ENCODE data around the gene STRADB. TPM values are rescaled to one million over a fixed set of nuclear protein-coding genes. Genes with fewer than 3 reads are reported as not detected.

STRADB gene
- polyA plus RNA-seq, 3 donors: 6.9 to 25.6 (median 22.0) TPM

GRCh38 chr2:201513271-201513670, 61.7 kb downstream of the STRADB start:
- no peak overlapping the region for H3K4me3 Mint-ChIP-seq

DNA sequence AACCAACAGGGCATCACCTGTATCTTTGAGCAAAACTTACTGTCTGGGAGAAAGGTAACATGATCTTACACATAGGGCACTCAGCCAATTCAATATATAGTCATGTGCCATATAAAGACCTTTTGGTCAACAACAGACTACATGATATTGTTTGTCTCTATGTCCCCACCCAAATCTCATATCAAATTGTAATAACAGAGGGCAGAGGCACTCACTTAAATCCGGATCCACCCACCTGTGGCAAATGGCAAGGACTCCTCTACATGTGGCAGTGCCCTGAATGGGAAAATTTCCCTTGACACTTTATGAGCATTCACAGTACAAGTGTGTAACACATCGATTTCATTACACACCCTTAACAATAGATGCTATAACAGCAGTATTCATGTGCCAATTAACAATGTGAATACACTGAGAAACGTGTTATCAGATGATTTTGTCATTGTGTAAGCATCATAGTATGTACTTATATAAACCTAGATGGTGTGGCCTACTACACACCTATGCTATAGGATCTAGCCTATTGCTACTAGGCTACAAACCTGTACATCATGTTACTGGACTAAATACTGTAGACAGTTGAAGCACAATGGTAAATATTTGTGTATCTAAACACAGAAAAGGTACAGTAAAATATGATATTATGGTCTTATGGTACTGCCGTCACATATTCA, 64.2 kb downstream of the STRADB start:
- Histone ChIP-seq H3K27ac (ENCODE audit: low read depth in 1 of 2, low read length in 2 of 2) (no peak overlapping the region), H3K79me2 (ENCODE audit: insufficient read depth, low read length) (no peaks in the 10 kb centered on the region), H4K20me1 (ENCODE audit: insufficient read depth, low read length) (no peaks in the 10 kb centered on the region), H3K36me3 (replicated peaks in 1 of 2; ENCODE audit: control insufficient read depth in 1 of 2, insufficient read depth in 2 of 2, low read length in 2 of 2) (no peaks in the 10 kb centered on the region), H2AFZ (ENCODE audit: insufficient read depth, low read depth, low read length, poor library complexity, severe bottlenecking) (no peak overlapping the region), H3K4me1 (ENCODE audit: control insufficient read depth in 1 of 2, insufficient read depth in 2 of 2, low read length in 2 of 2) (no peaks in the 10 kb centered on the region), H3K9me3 (replicated peaks in 1 of 2; ENCODE audit: control insufficient read depth in 1 of 2, insufficient read depth in 1 of 2, low read length in 2 of 2) (no peaks in the 10 kb centered on the region), H3K9ac (ENCODE audit: insufficient read depth, low read length, poor library complexity, severe bottlenecking) (no peak overlapping the region), H3K27me3 (ENCODE audit: control insufficient read depth in 2 of 2, insufficient read depth in 2 of 2, low read length in 2 of 2) (no peaks in the 10 kb centered on the region), H3K4me3 (replicated peaks in 1 of 3; ENCODE audit: low read depth in 2 of 3, low read length in 3 of 3) (no peak overlapping the region), H3K4me2 (replicated peaks; ENCODE audit: extremely low read depth, low read length, poor library complexity, severe bottlenecking) (no peak overlapping the region)
- no peak overlapping the region for H3K27ac Mint-ChIP-seq
- intact Hi-C loops (cut with micrococcal nuclease): no loop called here
- peaks cover 0 to 1% (median 0%) of the 10 kb centered on the region in 3 donors for H3K27me3 Mint-ChIP-seq (ENCODE audit: low read depth in 3 of 3)
- H3K36me3 Mint-ChIP-seq: no peaks in the 10 kb centered on the region
- 100% methylated on average over 1 of the region's 4 CpGs for WGBS (ENCODE audit: insufficient coverage)
- H3K4me1 Mint-ChIP-seq: no peaks in the 10 kb centered on the region
- no peak for DNase-seq
- H3K4me3 Mint-ChIP-seq: no peak overlapping the region
- TF ChIP-seq, protein P1, sequence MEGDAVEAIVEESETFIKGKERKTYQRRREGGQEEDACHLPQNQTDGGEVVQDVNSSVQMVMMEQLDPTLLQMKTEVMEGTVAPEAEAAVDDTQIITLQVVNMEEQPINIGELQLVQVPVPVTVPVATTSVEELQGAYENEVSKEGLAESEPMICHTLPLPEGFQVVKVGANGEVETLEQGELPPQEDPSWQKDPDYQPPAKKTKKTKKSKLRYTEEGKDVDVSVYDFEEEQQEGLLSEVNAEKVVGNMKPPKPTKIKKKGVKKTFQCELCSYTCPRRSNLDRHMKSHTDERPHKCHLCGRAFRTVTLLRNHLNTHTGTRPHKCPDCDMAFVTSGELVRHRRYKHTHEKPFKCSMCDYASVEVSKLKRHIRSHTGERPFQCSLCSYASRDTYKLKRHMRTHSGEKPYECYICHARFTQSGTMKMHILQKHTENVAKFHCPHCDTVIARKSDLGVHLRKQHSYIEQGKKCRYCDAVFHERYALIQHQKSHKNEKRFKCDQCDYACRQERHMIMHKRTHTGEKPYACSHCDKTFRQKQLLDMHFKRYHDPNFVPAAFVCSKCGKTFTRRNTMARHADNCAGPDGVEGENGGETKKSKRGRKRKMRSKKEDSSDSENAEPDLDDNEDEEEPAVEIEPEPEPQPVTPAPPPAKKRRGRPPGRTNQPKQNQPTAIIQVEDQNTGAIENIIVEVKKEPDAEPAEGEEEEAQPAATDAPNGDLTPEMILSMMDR (IDR thresholded peaks at IDR 0.05): no peak
- peaks cover 0 to 14% (median 10%) of the 10 kb centered on the region in 7 donors for H3K9me3 Mint-ChIP-seq

More at GRCh38 chr2:201513271-201513670, 61.7 kb downstream of the STRADB start:
- no peaks in the 10 kb centered on the region for H4K20me1 ChIP-seq (ENCODE audit: insufficient read depth, low read length)
- no peak overlapping the region for H3K27ac Mint-ChIP-seq
- peaks cover 0 to 4% (median 0%) of the 10 kb centered on the region in 7 donors for H3K9me3 Mint-ChIP-seq
- intact Hi-C loops (cut with micrococcal nuclease): no loop called here
- TF ChIP-seq, protein P1 (IDR thresholded peaks at IDR 0.05): no peak
- no peak overlapping the region for H2AFZ ChIP-seq (ENCODE audit: insufficient read depth, low read depth, low read length, poor library complexity, severe bottlenecking)
- H3K27me3 ChIP-seq (ENCODE audit: control insufficient read depth in 2 of 2, insufficient read depth in 2 of 2, low read length in 2 of 2): no peaks in the 10 kb centered on the region
- H3K79me2 ChIP-seq (ENCODE audit: insufficient read depth, low read length): no peaks in the 10 kb centered on the region
- WGBS (ENCODE audit: insufficient coverage): no CpG with 5 or more reads among the region's 1 CpG
- no peaks in the 10 kb centered on the region for H3K36me3 ChIP-seq (replicated peaks in 1 of 2; ENCODE audit: control insufficient read depth in 1 of 2, insufficient read depth in 2 of 2, low read length in 2 of 2)
- no peaks in the 10 kb centered on the region for H3K4me1 Mint-ChIP-seq
- H3K4me3 ChIP-seq (replicated peaks in 1 of 3; ENCODE audit: low read depth in 2 of 3, low read length in 3 of 3): no peak overlapping the region
- H3K9me3 ChIP-seq (replicated peaks in 1 of 2; ENCODE audit: control insufficient read depth in 1 of 2, insufficient read depth in 1 of 2, low read length in 2 of 2): no peaks in the 10 kb centered on the region
- H3K36me3 Mint-ChIP-seq: no peaks in the 10 kb centered on the region
- H3K4me2 ChIP-seq (replicated peaks; ENCODE audit: extremely low read depth, low read length, poor library complexity, severe bottlenecking): no peak overlapping the region
- no peak for DNase-seq
- H3K4me1 ChIP-seq (ENCODE audit: control insufficient read depth in 1 of 2, insufficient read depth in 2 of 2, low read length in 2 of 2): no peaks in the 10 kb centered on the region
- H3K9ac ChIP-seq (ENCODE audit: insufficient read depth, low read length, poor library complexity, severe bottlenecking): no peak overlapping the region
- H3K27me3 Mint-ChIP-seq (ENCODE audit: low read depth in 3 of 3): peaks cover 0 to 2% (median 1%) of the 10 kb centered on the region in 3 donors
- H3K27ac ChIP-seq (ENCODE audit: low read depth in 1 of 2, low read length in 2 of 2): no peak overlapping the region

Data from CD14-positive monocyte (primary cell).